Kidney epithelial cell (primary cell): ENCODE measurements around the gene SCN7A. TPM values are rescaled to one million over a fixed set of nuclear protein-coding genes. Genes with fewer than 3 reads are reported as not detected.

ENCODE experiments used
- DNase-seq: peaks from one replicate; pipeline ENCODE4 v3.0.0-alpha.2; 2010; ENCODE audit warnings: low read depth
- H3K27me3 ChIP-seq: 2 replicates; pipeline ENCODE4 v1.6.0; 2011; ENCODE audit warnings: low read length; ENCODE audit not compliant: control insufficient read depth, insufficient read depth
- H3K36me3 ChIP-seq: 2 replicates; pipeline ENCODE4 v1.5.1; 2011; ENCODE audit warnings: low read length; ENCODE audit not compliant: control insufficient read depth, insufficient read depth
- H3K4me3 ChIP-seq: 2 replicates; pipeline ENCODE4 v1.5.1; 2011; ENCODE audit warnings: low read depth, mild to moderate bottlenecking, control low read depth, low read length
- total RNA-seq: library from RNA; depleted of rRNA; stranded (reverse); fragments of >200 nt; gene quantifications from 2 replicates; pipeline ENCODE4 v1.2.3, GENCODE V29; 2015
- TF ChIP-seq, protein P1 (sequence below): IDR thresholded peaks from 2 replicates; pipeline ENCODE4 v1.5.1; 2011; ENCODE audit warnings: mild to moderate bottlenecking, moderate library complexity, low read length, control low read depth, inconsistent platforms; ENCODE audit not compliant: insufficient read depth, poor library complexity, severe bottlenecking

The SCN7A gene
- total RNA-seq, 1 donor from 2014 or later, result 0.08 TPM

DNA sequence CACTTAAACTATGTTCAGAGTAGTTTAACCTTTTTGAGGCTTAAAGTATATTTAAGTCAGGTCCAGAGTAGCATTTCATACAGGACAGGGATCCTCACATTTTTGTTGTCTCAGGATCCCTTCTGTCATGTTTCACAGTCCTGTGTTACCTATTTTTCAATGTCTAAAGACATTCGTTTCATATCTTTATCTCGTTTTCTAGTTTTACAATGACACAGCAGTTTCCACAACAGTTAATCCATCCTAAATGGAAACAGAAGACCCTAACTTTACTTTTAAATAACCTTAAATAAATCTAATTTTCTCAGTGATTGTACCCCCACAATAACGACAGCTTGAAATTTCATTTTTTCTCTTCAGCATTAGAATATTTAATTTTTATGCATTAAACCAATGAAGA lies 101.0 kb downstream of the SCN7A start:
- no peak for DNase-seq
- Histone ChIP-seq H3K4me3 (no peak overlapping the region), H3K36me3 (no peaks in the 10 kb centered on the region), H3K27me3 (no peaks in the 10 kb centered on the region)
- TF ChIP-seq, protein P1, sequence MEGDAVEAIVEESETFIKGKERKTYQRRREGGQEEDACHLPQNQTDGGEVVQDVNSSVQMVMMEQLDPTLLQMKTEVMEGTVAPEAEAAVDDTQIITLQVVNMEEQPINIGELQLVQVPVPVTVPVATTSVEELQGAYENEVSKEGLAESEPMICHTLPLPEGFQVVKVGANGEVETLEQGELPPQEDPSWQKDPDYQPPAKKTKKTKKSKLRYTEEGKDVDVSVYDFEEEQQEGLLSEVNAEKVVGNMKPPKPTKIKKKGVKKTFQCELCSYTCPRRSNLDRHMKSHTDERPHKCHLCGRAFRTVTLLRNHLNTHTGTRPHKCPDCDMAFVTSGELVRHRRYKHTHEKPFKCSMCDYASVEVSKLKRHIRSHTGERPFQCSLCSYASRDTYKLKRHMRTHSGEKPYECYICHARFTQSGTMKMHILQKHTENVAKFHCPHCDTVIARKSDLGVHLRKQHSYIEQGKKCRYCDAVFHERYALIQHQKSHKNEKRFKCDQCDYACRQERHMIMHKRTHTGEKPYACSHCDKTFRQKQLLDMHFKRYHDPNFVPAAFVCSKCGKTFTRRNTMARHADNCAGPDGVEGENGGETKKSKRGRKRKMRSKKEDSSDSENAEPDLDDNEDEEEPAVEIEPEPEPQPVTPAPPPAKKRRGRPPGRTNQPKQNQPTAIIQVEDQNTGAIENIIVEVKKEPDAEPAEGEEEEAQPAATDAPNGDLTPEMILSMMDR, result no peak

DNA sequence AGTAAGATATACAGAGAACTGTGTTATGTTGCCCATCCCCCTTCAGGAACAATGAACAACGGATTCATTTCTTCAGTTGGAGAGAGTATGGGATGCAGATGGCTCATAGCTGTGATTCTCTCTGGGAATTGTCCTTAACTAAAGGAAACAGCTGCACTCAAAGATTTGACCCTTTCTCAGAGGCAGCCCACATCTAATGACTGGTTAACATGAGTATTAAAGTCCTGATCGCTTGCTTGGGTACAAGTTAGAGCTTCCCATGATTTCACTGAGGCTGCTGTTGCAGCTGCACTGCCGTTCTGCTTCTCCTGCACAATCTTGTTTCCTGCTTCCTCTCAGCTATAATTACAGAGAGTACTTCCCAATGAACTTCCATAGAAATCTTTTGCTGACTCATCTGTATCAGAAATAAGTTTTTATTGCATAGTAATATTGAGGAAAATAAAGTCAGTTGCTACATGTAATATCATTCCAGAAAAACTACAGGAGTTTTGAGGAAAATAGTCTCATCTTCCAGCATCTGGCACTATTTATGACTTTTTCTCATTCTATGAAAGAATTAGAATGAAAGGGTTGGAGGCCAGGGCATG lies 105.5 kb downstream of the SCN7A start:
- no peak overlapping the region for H3K4me3 ChIP-seq
- H3K27me3 ChIP-seq, result no peaks in the 10 kb centered on the region
- no peaks in the 10 kb centered on the region for H3K36me3 ChIP-seq
- no peak for DNase-seq
- TF ChIP-seq, protein P1, result no peak

DNA sequence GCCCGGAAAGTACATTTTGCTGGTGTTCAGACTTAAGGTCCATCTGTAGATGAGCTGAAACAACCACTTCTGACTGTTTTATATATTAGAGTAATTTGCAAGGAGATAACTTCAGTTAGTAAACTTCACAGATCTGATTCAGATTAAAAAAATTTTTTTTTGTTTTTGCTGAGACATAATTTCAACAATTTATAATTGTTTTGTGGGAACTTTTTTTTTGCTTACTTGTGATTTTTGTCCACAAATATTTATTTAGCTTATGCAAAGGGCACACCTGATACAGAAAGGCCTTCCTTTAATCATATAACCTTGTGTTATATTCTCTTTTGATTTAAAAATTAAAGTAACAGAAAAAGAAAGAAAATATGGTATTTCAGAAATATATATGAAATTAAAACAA lies 108.7 kb downstream of the SCN7A start:
- Histone ChIP-seq H3K36me3 (no peaks in the 10 kb centered on the region), H3K4me3 (no peak overlapping the region), H3K27me3 (no peaks in the 10 kb centered on the region)
- TF ChIP-seq, protein P1, result no peak
- no peak for DNase-seq

DNA sequence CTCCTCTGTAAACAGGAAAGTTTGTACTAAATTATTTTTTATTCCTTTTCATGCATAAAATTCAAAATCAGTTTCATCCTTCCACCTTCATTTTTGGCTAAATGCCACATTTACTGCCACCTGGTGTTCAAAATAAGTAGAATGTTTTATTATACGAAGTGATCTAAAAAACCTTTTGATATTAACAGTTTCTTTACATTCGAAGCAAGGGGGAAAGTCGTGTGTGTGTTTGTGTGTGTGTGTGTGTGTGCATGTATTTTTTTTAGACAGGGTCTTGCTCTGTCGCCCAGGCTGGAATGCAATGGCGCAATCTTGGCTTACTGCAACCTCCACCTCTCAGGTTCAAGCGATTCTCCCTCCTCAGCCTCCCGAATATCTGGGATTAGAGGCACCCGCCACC lies 109.3 kb downstream of the SCN7A start:
- no peak for DNase-seq
- Histone ChIP-seq H3K36me3 (no peaks in the 10 kb centered on the region), H3K4me3 (no peak overlapping the region), H3K27me3 (no peaks in the 10 kb centered on the region)
- TF ChIP-seq, protein P1, result peak; percentile 40

DNA sequence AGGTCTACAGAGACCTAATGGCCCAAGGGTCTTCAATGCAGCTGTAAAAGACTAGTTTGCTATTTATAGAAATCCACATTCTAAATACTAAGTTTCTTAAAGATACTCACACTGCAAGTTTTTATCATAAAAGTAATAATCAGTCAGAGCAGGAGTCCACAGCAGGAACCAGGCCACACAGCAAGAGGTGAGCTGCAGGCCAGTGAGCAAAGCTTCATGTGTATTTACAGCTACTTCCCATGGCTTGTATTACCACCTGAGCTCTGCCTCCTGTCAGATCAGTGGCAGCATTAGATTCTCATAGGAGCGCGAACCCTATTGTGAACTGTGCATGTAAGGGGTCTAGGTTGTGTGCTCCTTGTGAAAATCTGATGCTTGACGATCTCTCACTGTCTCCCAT lies 111.6 kb downstream of the SCN7A start:
- TF ChIP-seq, protein P1, result no peak
- H3K4me3 ChIP-seq, result no peak overlapping the region

DNA sequence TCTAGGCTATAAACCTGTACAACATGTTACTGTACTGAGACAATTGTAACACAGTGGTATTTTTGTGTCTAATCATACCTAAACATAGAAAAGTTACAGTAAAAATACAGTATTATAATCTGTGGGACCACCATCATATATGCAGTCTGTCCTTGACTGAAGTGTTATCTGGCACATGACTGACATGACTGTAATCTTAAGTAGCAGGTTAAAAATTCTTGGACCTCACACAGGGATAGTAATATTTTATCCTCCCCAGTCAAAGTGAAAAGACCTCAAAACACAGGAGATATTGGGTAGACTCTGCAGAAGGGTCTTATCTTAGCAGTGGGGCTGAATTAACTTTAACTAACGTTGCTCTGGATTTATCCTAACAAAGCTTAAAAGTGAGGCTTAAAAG lies 113.4 kb downstream of the SCN7A start:
- Histone ChIP-seq H3K27me3 (no peaks in the 10 kb centered on the region), H3K4me3 (no peak overlapping the region), H3K36me3 (no peaks in the 10 kb centered on the region)
- no peak for DNase-seq
- TF ChIP-seq, protein P1, result no peak

More for the DNA sequence above, 111.6 kb downstream of the SCN7A start:
- H3K36me3 ChIP-seq, result no peaks in the 10 kb centered on the region
- no peak for DNase-seq
- no peaks in the 10 kb centered on the region for H3K27me3 ChIP-seq
